Osteocyte (in vitro differentiated cells): ENCODE data around the gene OPA3. TPM values are rescaled to one million over a fixed set of nuclear protein-coding genes. Genes with fewer than 3 reads are reported as not detected.
A peak's percentile ranks its signal among the peaks of the same experiment; 100 is the strongest.

Experiments used
- DNase-seq: peaks from one replicate; pipeline ENCODE4 v3.0.0; 2021; ENCODE audit warnings: mixed read lengths; ENCODE audit not compliant: unreplicated experiment; ENCODE audit errors: extremely low spot score
- H3K27ac Mint-ChIP-seq: one replicate; pipeline ENCODE4 v1.8.0; 2021; ENCODE audit warnings: mild to moderate bottlenecking, mixed read lengths; ENCODE audit not compliant: unreplicated experiment
- H3K27me3 Mint-ChIP-seq: one replicate; pipeline ENCODE4 v1.8.0; 2021; ENCODE audit warnings: mixed read lengths; ENCODE audit not compliant: unreplicated experiment
- H3K36me3 Mint-ChIP-seq: one replicate; pipeline ENCODE4 v1.8.0; 2021; ENCODE audit warnings: mixed read lengths; ENCODE audit not compliant: unreplicated experiment
- H3K4me1 Mint-ChIP-seq: one replicate; pipeline ENCODE4 v1.8.0; 2021; ENCODE audit warnings: mixed read lengths; ENCODE audit not compliant: unreplicated experiment
- H3K4me3 Mint-ChIP-seq: one replicate; pipeline ENCODE4 v1.8.0; 2021; ENCODE audit warnings: mild to moderate bottlenecking, moderate library complexity, mixed read lengths; ENCODE audit not compliant: unreplicated experiment
- H3K9me3 Mint-ChIP-seq: one replicate; pipeline ENCODE4 v1.8.0; 2021; ENCODE audit warnings: mixed read lengths; ENCODE audit not compliant: unreplicated experiment
- CTCF ChIP-seq: fragments of 200-600 bp; sonication (generic); IDR thresholded peaks from 2 replicates; pipeline ENCODE4 v1.5.0; 2021; ENCODE audit warnings: antibody characterized with exemption, mild to moderate bottlenecking, moderate library complexity
- total RNA-seq: library from RNA; stranded (reverse); gene quantifications from 2 replicates; pipeline ENCODE4 v1.2.1, GENCODE V29; 2021

OPA3 gene
- total RNA-seq, 1 donor from 2014 or later, result 16.8 TPM

DNA sequence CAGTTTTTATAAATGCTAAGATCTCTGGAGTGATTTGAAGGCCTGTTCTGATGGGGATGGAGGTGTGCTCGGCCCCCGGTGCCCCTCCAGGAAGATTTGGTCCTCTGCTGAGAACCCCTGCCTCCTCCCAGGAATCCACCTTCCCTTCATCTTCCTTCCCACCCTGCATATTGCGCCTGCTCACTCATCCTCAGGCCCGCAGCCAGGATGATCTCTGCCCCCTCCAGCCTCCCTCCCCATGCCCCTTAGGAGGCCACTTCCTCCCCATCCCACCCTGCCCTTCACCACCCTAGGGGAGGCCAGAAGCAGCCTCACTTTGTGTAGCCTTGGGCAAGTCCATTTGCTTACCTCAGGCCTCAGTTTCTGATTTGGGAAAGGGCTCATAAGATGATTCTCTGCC is 57.6 kb downstream of the OPA3 start:
- Mint-ChIP-seq H3K9me3 (no peaks in the 10 kb centered on the region), H3K4me1 (peaks cover 6% of the 10 kb centered on the region), H3K36me3 (peaks cover 34% of the 10 kb centered on the region), H3K27me3 (no peaks in the 10 kb centered on the region), H3K4me3 (no peak overlapping the region), H3K27ac (no peak overlapping the region)
- no peak for DNase-seq
- TF ChIP-seq CTCF, result no peak

GRCh38 chr19:45526143-45526542 is 58.5 kb downstream of the OPA3 start:
- no peak for DNase-seq
- H3K36me3 Mint-ChIP-seq, result peaks cover 27% of the 10 kb centered on the region
- no peaks in the 10 kb centered on the region for H3K9me3 Mint-ChIP-seq
- no peak overlapping the region for H3K4me3 Mint-ChIP-seq
- peaks cover 6% of the 10 kb centered on the region for H3K4me1 Mint-ChIP-seq
- H3K27me3 Mint-ChIP-seq, result no peaks in the 10 kb centered on the region
- H3K27ac Mint-ChIP-seq, result no peak overlapping the region
- TF ChIP-seq CTCF, result no peak

DNA sequence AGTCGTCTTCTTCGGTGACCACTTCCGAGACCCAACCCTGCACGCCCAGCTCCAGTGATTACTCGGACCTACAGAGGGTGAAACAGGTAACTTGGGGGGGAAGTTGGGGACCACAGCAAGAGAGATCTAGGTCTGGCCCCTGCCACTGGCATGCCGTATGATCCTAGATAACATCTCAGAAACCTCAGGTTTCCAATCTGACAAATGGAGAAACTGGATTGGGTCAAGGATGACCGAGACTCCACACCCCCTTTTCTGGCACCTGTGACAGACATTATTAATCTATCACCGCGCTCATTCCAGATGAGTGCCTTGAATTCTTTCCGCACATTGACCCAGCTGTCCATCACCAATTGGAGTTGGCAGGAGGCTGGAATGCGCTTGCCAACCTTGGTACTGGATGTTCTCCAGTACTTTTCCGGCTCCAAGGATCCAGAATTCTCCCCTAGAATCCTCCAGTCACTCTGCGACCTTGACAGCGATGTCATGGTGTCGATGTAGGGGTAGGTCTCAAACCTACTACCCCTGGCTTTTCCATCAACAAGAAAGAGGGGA is 60.0 kb downstream of the OPA3 start:
- DNase-seq, result no peak
- Mint-ChIP-seq H3K27ac (no peak overlapping the region), H3K4me3 (no peak overlapping the region), H3K4me1 (peaks cover 6% of the 10 kb centered on the region), H3K9me3 (no peaks in the 10 kb centered on the region), H3K27me3 (no peaks in the 10 kb centered on the region), H3K36me3 (peaks cover 33% of the 10 kb centered on the region)
- no peak for TF ChIP-seq CTCF

GRCh38 chr19:45523642-45524256 is 60.9 kb downstream of the OPA3 start:
- Mint-ChIP-seq H3K27me3 (no peaks in the 10 kb centered on the region), H3K4me1 (peaks cover 6% of the 10 kb centered on the region), H3K4me3 (no peak overlapping the region), H3K27ac (no peak overlapping the region), H3K9me3 (no peaks in the 10 kb centered on the region), H3K36me3 (peaks cover 33% of the 10 kb centered on the region)
- TF ChIP-seq CTCF, result peak; percentile 89
- DNase-seq, result peak; percentile 91

DNA sequence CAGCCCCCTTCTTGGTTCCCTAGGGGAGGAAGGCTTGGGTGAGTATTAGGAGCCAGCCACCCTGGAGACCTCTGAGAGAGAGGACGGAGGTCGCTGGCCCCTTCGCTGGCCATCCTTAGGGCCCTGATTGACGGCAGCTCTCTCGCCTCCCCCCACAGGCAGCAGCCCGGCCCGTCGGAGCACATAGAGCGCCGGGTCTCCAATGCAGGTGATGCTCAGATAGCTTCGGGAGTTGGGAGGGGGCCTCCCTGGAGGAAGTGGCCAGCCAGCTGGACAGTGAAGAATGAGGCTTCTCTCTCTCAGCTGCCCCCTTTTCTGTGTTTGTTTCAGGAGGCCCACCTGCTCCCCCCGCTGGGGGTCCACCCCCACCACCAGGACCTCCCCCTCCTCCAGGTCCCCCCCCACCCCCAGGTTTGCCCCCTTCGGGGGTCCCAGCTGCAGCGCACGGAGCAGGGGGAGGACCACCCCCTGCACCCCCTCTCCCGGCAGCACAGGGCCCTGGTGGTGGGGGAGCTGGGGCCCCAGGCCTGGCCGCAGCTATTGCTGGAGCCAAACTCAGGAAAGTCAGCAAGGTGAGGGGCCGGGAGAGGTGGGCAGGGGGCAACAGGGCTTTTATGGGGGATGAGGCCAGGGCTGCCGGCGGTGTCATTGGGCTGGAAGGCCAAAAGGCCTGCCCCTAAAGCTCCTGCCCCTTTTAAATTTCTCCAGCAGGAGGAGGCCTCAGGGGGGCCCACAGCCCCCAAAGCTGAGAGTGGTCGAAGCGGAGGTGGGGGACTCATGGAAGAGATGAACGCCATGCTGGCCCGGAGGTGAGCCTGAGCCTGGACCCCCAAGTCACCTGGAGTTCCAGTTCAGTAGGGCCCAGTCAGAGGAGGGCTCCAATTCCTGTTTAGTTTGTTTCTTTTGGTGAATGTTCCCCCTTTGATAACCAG is 62.3 kb downstream of the OPA3 start:
- no peak overlapping the region for H3K27ac Mint-ChIP-seq
- TF ChIP-seq CTCF, result no peak

More for the DNA sequence above, 62.3 kb downstream of the OPA3 start:
- Mint-ChIP-seq H3K27me3 (no peaks in the 10 kb centered on the region), H3K9me3 (no peaks in the 10 kb centered on the region), H3K4me3 (no peak overlapping the region), H3K36me3 (peaks cover 33% of the 10 kb centered on the region), H3K4me1 (peaks cover 6% of the 10 kb centered on the region)
- no peak for DNase-seq
